Upper lobe of left lung (tissue), 6 donors: Measurements from ENCODE around the gene VENTX. TPM values are rescaled to one million over a fixed set of nuclear protein-coding genes. Genes with fewer than 3 reads are reported as not detected.

Source experiments
- ATAC-seq, 2 donors: fragments of 200-7000 bp; cut with Tn5 transposase; one replicate each; pipeline ENCODE4 v1.9.1; 2022; ENCODE audit warnings: mild to moderate bottlenecking in 2 of 2, moderate library complexity in 2 of 2; ENCODE audit not compliant: low FRiP score in 2 of 2
- DNase-seq, 2 donors: peaks; one replicate each; pipeline ENCODE4 v3.0.0-alpha.2; 2019 to 2020
- H3K27ac ChIP-seq, 4 donors: fragments of 200-600 bp; sonication (generic); one replicate each; pipeline ENCODE4 v1.5.1; 2016 to 2019
- H3K27me3 ChIP-seq, 4 donors: fragments of 200-600 bp; sonication (generic); one replicate each; pipeline ENCODE4 v1.5.1; 2017 to 2019
- H3K36me3 ChIP-seq, 4 donors: fragments of 200-600 bp; sonication (generic); one replicate each; pipeline ENCODE4 v1.5.1; 2016 to 2019
- H3K4me1 ChIP-seq, 4 donors: fragments of 200-600 bp; sonication (generic); one replicate each; pipeline ENCODE4 v1.5.1; 2018 to 2019
- H3K4me3 ChIP-seq, 4 donors: fragments of 200-600 bp; sonication (generic); one replicate each; pipeline ENCODE4 v1.5.1; 2017 to 2019; ENCODE audit warnings: mild to moderate bottlenecking in 2 of 4, moderate library complexity in 1 of 4
- H3K9me3 ChIP-seq, 4 donors: fragments of 200-600 bp; sonication (generic); one replicate each; pipeline ENCODE4 v1.5.1; 2018 to 2019
- CTCF ChIP-seq, 6 experiments: fragments of 450-650 bp in 4 of 6; fragments of 200-600 bp in 2 of 6; sonication (generic) in 2 of 6; IDR thresholded peaks; one replicate each; pipeline ENCODE4 v1.5.1; 2016 to 2019; ENCODE audit warnings: antibody characterized with exemption in 6 of 6
- EP300 ChIP-seq, 4 donors: sonication (generic); formaldehyde crosslinking; IDR thresholded peaks; one replicate each; pipeline ENCODE4 v1.5.1; 2017; ENCODE audit warnings: antibody characterized with exemption in 4 of 4, control low read depth in 2 of 4
- POLR2A ChIP-seq, 4 donors: fragments of 450-650 bp; IDR thresholded peaks; one replicate each; pipeline ENCODE4 v1.5.1; 2016 to 2017; ENCODE audit warnings: antibody characterized with exemption in 4 of 4, mild to moderate bottlenecking in 2 of 4
- POLR2AphosphoS5 ChIP-seq, 2 donors: sonication (generic); formaldehyde crosslinking; IDR thresholded peaks; one replicate each; pipeline ENCODE4 v1.5.1; 2017; ENCODE audit warnings: antibody characterized with exemption in 2 of 2
- WGBS, 2 donors: methylation state at CpG; one replicate each; pipeline ENCODE4 v1.1.5; 2017 to 2018; 5-methylcytosine and 5-hydroxymethylcytosine counted together
- total RNA-seq, 6 donors: library from RNA; depleted of rRNA in 4 of 6; stranded (reverse); fragments of >200 nt in 4 of 6; gene quantifications; one replicate each; pipeline versions ENCODE4 v1.1.0 to v1.2.1, GENCODE V29; 2016 to 2021
- donor health status: DM: no; HTN: no; CAD: no; lungs with moderate emphysema.
- donor health status: DM: no; HTN: yes; CAD: no; lungs with severe emphysema.

The VENTX gene
- total RNA-seq, 6 donors from 2014 or later, result 1.7 to 11.5 (median 4.4) TPM

GRCh38 chr10:133280391-133281059 lies 42.9 kb downstream of the VENTX start:
- WGBS, 2 donors, result 57 to 93% methylated on average over 2 to 10 of the region's 10 CpGs
- Histone ChIP-seq H3K36me3 (peaks cover 30 to 70% (median 57%) of the 10 kb centered on the region in 4 donors), H3K9me3 (no peaks in the 10 kb centered on the region), H3K4me1 (peaks cover 16 to 44% (median 29%) of the 10 kb centered on the region in 4 donors), H3K4me3 (no peak overlapping the region), H3K27ac (peak overlapping the region; percentile 2 to 89 (median 85)), H3K27me3 (peaks cover 0 to 4% (median 0%) of the 10 kb centered on the region in 4 donors)
- ATAC-seq (no peak), DNase-seq (peak in 1 of 2 donors; percentile 73)
- no peak for TF ChIP-seq CTCF (IDR thresholded peaks at IDR 0.05)
- no peak for TF ChIP-seq POLR2A (IDR thresholded peaks at IDR 0.05)
- TF ChIP-seq EP300 (IDR thresholded peaks at IDR 0.05), result no peak
- TF ChIP-seq POLR2AphosphoS5 (IDR thresholded peaks at IDR 0.05), result no peak

- H3K4me1 ChIP-seq, result peaks cover 15 to 38% (median 27%) of the 10 kb centered on the region in 4 donors
- DNase-seq (peak in 1 of 2 donors; percentile 66), ATAC-seq (no peak)
- 93 to 97% methylated on average over 10 to 14 of the region's 15 CpGs for WGBS, 2 donors
- TF ChIP-seq EP300 (IDR thresholded peaks at IDR 0.05) (no peak), POLR2AphosphoS5 (IDR thresholded peaks at IDR 0.05) (no peak), POLR2A (IDR thresholded peaks at IDR 0.05) (no peak), CTCF (IDR thresholded peaks at IDR 0.05) (no peak)
- no peak overlapping the region for H3K4me3 ChIP-seq
- no peak overlapping the region for H3K27ac ChIP-seq
- H3K9me3 ChIP-seq, result no peaks in the 10 kb centered on the region
- peaks cover 0 to 3% (median 0%) of the 10 kb centered on the region in 4 donors for H3K27me3 ChIP-seq
- H3K36me3 ChIP-seq, result peaks cover 30 to 76% (median 61%) of the 10 kb centered on the region in 4 donors
Observed at GRCh38 chr10:133281084-133281483, 43.4 kb downstream of the VENTX start.

GRCh38 chr10:133281628-133282372 lies 44.1 kb downstream of the VENTX start:
- peaks cover 30 to 83% (median 67%) of the 10 kb centered on the region in 4 donors for H3K36me3 ChIP-seq
- WGBS, 2 donors, result 93 to 94% methylated on average over 34 to 38 of the region's 38 CpGs
- TF ChIP-seq POLR2AphosphoS5 (IDR thresholded peaks at IDR 0.05), result no peak
- no peak for TF ChIP-seq EP300 (IDR thresholded peaks at IDR 0.05)
- no peak for TF ChIP-seq CTCF (IDR thresholded peaks at IDR 0.05)
- TF ChIP-seq POLR2A (IDR thresholded peaks at IDR 0.05), result no peak

GRCh38 chr10:133282846-133283390 lies 45.3 kb downstream of the VENTX start:
- no peak overlapping the region for H3K27ac ChIP-seq
- H3K9me3 ChIP-seq, result no peaks in the 10 kb centered on the region
- ATAC-seq, result no peak
- no peak overlapping the region for H3K4me3 ChIP-seq
- TF ChIP-seq POLR2A (IDR thresholded peaks at IDR 0.05), result no peak
- TF ChIP-seq EP300 (IDR thresholded peaks at IDR 0.05), result no peak
- no peak for TF ChIP-seq CTCF (IDR thresholded peaks at IDR 0.05)
- TF ChIP-seq POLR2AphosphoS5 (IDR thresholded peaks at IDR 0.05), result no peak
- H3K4me1 ChIP-seq, result peaks cover 0 to 20% (median 9%) of the 10 kb centered on the region in 4 donors
- 92 to 95% methylated on average over 21 to 24 of the region's 24 CpGs for WGBS, 2 donors
- DNase-seq, result peak in 1 of 2 donors; percentile 68
- H3K27me3 ChIP-seq, result no peaks in the 10 kb centered on the region
- H3K36me3 ChIP-seq, result peaks cover 30 to 94% (median 76%) of the 10 kb centered on the region in 4 donors

More at GRCh38 chr10:133281628-133282372, 44.1 kb downstream of the VENTX start:
- H3K4me1 ChIP-seq, result peaks cover 8 to 31% (median 20%) of the 10 kb centered on the region in 4 donors
- DNase-seq, result peak in 1 of 2 donors; percentile 84
- H3K9me3 ChIP-seq, result no peaks in the 10 kb centered on the region
- no peak overlapping the region for H3K4me3 ChIP-seq
- no peak for ATAC-seq
- H3K27ac ChIP-seq, result no peak overlapping the region
- no peaks in the 10 kb centered on the region for H3K27me3 ChIP-seq
